MM.1S (cell line): ENCODE results near the gene ZBTB24.
"Not testable (repeated sequence)": the region's sequence is repeated elsewhere in the genome, so short reads cannot be mapped to it uniquely, and the experiment has no call there.

ENCODE experiments used
- EZH2 ChIP-seq: fragments of 300-600 bp; sonication (generic); optimal IDR thresholded peaks from 2 replicates; pipeline ENCODE3; 2017; ENCODE audit warnings: low read depth, mild to moderate bottlenecking, antibody characterized with exemption, low read length, mixed read lengths
- EZH2phosphoT487 ChIP-seq: fragments of 300-600 bp; sonication (generic); IDR thresholded peaks from 2 replicates; pipeline ENCODE4 v1.6.1; 2018; ENCODE audit warnings: antibody characterized with exemption, low read length
- TF ChIP-seq, protein P1 (sequence below): fragments of 300-600 bp; sonication (generic); IDR thresholded peaks from 2 replicates; pipeline ENCODE4 v1.5.1; 2016; ENCODE audit warnings: antibody characterized with exemption, low read length, mixed read lengths

DNA sequence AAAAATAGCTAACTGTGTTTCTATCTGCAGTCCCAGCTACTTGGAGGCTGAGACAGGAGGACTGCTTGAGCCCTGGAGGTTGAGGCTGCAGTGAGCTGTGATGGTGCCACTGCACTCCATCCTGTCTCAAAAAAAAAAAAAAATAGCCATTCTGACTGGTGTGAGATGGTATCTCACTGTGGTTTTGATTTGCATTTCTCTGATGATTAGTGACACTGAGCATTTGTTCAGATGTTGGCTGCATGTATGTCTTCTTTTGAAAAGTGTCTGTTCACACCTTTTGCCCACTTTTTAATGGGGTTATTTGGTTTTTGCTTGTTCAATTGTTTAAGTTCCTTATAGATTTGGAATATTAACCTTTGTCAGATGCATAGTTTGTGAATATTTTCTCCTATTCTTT is 36.6 kb upstream of the ZBTB24 start:
- TF ChIP-seq, protein P1, sequence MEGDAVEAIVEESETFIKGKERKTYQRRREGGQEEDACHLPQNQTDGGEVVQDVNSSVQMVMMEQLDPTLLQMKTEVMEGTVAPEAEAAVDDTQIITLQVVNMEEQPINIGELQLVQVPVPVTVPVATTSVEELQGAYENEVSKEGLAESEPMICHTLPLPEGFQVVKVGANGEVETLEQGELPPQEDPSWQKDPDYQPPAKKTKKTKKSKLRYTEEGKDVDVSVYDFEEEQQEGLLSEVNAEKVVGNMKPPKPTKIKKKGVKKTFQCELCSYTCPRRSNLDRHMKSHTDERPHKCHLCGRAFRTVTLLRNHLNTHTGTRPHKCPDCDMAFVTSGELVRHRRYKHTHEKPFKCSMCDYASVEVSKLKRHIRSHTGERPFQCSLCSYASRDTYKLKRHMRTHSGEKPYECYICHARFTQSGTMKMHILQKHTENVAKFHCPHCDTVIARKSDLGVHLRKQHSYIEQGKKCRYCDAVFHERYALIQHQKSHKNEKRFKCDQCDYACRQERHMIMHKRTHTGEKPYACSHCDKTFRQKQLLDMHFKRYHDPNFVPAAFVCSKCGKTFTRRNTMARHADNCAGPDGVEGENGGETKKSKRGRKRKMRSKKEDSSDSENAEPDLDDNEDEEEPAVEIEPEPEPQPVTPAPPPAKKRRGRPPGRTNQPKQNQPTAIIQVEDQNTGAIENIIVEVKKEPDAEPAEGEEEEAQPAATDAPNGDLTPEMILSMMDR: not testable (repeated sequence)
- TF ChIP-seq EZH2, EZH2phosphoT487: not testable (repeated sequence)
